OCI-LY3 (cell line): ENCODE data around the gene TDP1.

Experiments
- CTCF ChIP-seq: fragments of 200-600, 300-600 bp; sonication (generic); IDR thresholded peaks from 2 replicates; pipeline ENCODE4 v1.5.1; 2014; ENCODE audit warnings: antibody characterized with exemption, low read length, low read depth
- EZH2phosphoT487 ChIP-seq: fragments of 200-600 bp; shearing (Covaris generic); IDR thresholded peaks from 2 replicates; pipeline ENCODE4 v1.6.1; 2018; ENCODE audit warnings: antibody characterized with exemption, mixed run types, low read depth

- TF ChIP-seq EZH2phosphoT487 (no peak), CTCF (peak; percentile 30)
Observed at GRCh38 chr14:89936654-89937185, 19.0 kb upstream of the TDP1 start.
